ENCODE data around the gene PCDHB13.
"Not testable (repeated sequence)": the region's sequence is repeated elsewhere in the genome, so short reads cannot be mapped to it uniquely, and the experiment has no call there.

Gene PCDHB13

GRCh38 chr5:141213656-141214339 lies at the start of gene PCDHB13:
TSS of gene PCDHB13 (plus strand) at chr5:141213919. CDS start at chr5:141214124, 205 bp downstream.
- not testable (repeated sequence) for DNase-seq (ENCODE audit: low read depth in 2 of 2)

- no peak for DNase-seq (ENCODE audit: low read depth in 2 of 2)
Measured at GRCh38 chr5:141172381-141173204, 41.1 kb upstream of the PCDHB13 start, which contains the start of gene PCDHB7. TSS of gene PCDHB7 (plus strand) at chr5:141172644. CDS start at chr5:141172836, 192 bp downstream.

GRCh38 chr5:141174291-141175104 lies 39.2 kb upstream of the PCDHB13 start:
- not testable (repeated sequence) for DNase-seq (ENCODE audit: low read depth in 2 of 2)

- no peak for DNase-seq (ENCODE audit: low read depth in 2 of 2)
Measured at GRCh38 chr5:141175933-141176332, 37.8 kb upstream of the PCDHB13 start.

GRCh38 chr5:141177577-141178191 lies 36.0 kb upstream of the PCDHB13 start, which contains the start of gene PCDHB8:
TSS of gene PCDHB8 (plus strand) at chr5:141177790. CDS start at chr5:141178035, 245 bp downstream.
- not testable (repeated sequence) for DNase-seq (ENCODE audit: low read depth in 2 of 2)

GRCh38 chr5:141179371-141179770 lies 34.3 kb upstream of the PCDHB13 start:
- not testable (repeated sequence) for DNase-seq (ENCODE audit: low read depth in 2 of 2)

- not testable (repeated sequence) for DNase-seq (ENCODE audit: low read depth in 2 of 2)
Measured at GRCh38 chr5:141179876-141180275, 33.8 kb upstream of the PCDHB13 start.

GRCh38 chr5:141180313-141180712 lies 33.4 kb upstream of the PCDHB13 start:
- DNase-seq (ENCODE audit: low read depth in 2 of 2), result no peak

GRCh38 chr5:141182248-141182647 lies 31.5 kb upstream of the PCDHB13 start, which contains the start of gene PCDHB16:
TSS of gene PCDHB16 (plus strand) at chr5:141182387. CDS start at chr5:141182560, 173 bp downstream.
- DNase-seq (ENCODE audit: low read depth in 2 of 2), result no peak

GRCh38 chr5:141184117-141184855 lies 29.4 kb upstream of the PCDHB13 start:
- DNase-seq (ENCODE audit: low read depth in 2 of 2), result not testable (repeated sequence)

GRCh38 chr5:141186897-141187512 lies 26.7 kb upstream of the PCDHB13 start, which contains the start of gene PCDHB9:
TSS of gene PCDHB9 (plus strand) at chr5:141187161. CDS start at chr5:141187319, 158 bp downstream.
- no peak for DNase-seq (ENCODE audit: low read depth in 2 of 2)

- DNase-seq (ENCODE audit: low read depth in 2 of 2), result not testable (repeated sequence)
Measured at GRCh38 chr5:141188682-141189081, 25.0 kb upstream of the PCDHB13 start.

- not testable (repeated sequence) for DNase-seq (ENCODE audit: low read depth in 2 of 2)
Measured at GRCh38 chr5:141189131-141189530, 24.6 kb upstream of the PCDHB13 start.

GRCh38 chr5:141192110-141192725 lies 21.5 kb upstream of the PCDHB13 start, which contains the start of gene PCDHB10:
TSS of gene PCDHB10 (plus strand) at chr5:141192353. CDS start at chr5:141192553, 200 bp downstream.
- no peak for DNase-seq (ENCODE audit: low read depth in 2 of 2)

GRCh38 chr5:141194332-141194731 lies 19.4 kb upstream of the PCDHB13 start:
- not testable (repeated sequence) for DNase-seq (ENCODE audit: low read depth in 2 of 2)

GRCh38 chr5:141196363-141196762 lies 17.4 kb upstream of the PCDHB13 start:
- no peak for DNase-seq (ENCODE audit: low read depth in 2 of 2)

- no peak for DNase-seq (ENCODE audit: low read depth in 2 of 2)
Measured at GRCh38 chr5:141199359-141200235, 14.1 kb upstream of the PCDHB13 start, which contains the start of gene PCDHB11. TSS of gene PCDHB11 (plus strand) at chr5:141199627. CDS start at chr5:141199775, 148 bp downstream.

- DNase-seq (ENCODE audit: low read depth in 2 of 2), result not testable (repeated sequence)
Measured at GRCh38 chr5:141201126-141201525, 12.6 kb upstream of the PCDHB13 start.
